UCSD-AML1 (cell line): Measurements from ENCODE around the gene STARD10.
A peak's percentile ranks its signal among the peaks of the same experiment; 100 is the strongest.
"Not testable (repeated sequence)": the region's sequence is repeated elsewhere in the genome, so short reads cannot be mapped to it uniquely, and the experiment has no call there.

Experiments
- DNase-seq: peaks from one replicate; lab custom pipeline; 2025; ENCODE audit not compliant: unreplicated experiment; lab: John Stamatoyannopoulos, UW

Gene STARD10

DNA sequence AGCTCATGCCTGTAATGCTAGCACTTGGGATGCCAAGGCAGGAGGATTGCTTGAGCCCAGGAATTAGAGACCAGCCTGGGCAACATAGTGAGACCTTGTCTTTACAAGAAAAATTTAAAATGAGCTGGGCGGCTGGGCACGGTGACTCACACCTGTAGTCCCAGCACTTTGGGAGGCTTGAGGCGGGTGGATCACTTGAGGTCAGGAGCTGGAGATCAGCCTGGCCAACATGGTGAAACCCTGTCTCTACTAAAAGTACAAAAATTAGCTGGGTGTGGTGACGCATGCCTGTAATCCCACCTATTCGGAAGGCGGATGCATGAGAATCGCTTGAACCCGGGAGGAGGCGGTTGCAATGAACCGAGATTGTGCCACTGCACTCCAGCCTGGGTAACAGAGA is 17.8 kb upstream of the STARD10 start:
- not testable (repeated sequence) for DNase-seq

- DNase-seq: no peak
Measured at GRCh38 chr11:72808331-72808798, 14.5 kb upstream of the STARD10 start.

GRCh38 chr11:72807792-72808191 is 13.9 kb upstream of the STARD10 start:
- DNase-seq: peak; percentile 50

- DNase-seq: no peak
Measured at GRCh38 chr11:72807021-72807693, 13.3 kb upstream of the STARD10 start.

DNA sequence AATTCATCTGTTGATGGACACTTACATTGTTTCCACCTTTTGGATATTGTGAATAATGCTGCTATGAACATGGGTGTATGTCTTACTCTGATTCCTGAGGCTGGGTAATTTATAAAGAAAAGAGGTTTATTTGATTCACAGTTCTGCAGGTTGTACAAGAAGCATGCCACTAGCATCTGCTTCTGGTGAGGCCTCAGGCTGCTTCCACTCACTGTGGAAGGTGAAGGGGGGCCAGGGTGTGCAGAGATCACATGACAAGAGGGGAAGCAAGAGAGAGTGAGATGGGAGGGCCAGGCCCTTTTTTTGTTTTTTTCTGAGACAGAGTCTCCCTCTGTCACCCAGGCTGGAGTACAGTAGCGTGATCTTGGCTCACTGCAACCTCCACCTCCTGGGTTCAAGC is 12.5 kb upstream of the STARD10 start:
- DNase-seq: not testable (repeated sequence)

GRCh38 chr11:72805216-72805615 is 11.4 kb upstream of the STARD10 start:
- no peak for DNase-seq

DNA sequence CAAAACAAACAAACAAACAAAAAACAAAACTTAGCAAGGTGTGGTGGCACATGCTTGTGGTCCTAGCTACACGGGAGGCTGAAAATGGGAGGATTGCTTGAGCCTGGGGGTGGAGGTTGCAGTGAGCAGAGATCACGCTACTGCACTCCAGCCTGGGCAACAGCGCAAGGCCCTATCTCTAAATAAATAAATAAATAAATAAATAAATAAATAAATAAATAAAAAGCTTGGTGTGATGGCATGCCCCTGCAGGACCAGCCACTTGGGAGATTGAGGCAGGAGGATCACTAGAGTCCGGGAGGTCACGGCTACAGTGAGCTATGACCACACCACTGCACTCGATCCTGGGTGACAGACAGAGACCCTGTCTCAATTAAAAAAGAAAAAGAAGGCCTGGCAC is 9.0 kb upstream of the STARD10 start:
- DNase-seq: no peak

GRCh38 chr11:72799441-72799840 is 5.6 kb upstream of the STARD10 start:
- no peak for DNase-seq

DNA sequence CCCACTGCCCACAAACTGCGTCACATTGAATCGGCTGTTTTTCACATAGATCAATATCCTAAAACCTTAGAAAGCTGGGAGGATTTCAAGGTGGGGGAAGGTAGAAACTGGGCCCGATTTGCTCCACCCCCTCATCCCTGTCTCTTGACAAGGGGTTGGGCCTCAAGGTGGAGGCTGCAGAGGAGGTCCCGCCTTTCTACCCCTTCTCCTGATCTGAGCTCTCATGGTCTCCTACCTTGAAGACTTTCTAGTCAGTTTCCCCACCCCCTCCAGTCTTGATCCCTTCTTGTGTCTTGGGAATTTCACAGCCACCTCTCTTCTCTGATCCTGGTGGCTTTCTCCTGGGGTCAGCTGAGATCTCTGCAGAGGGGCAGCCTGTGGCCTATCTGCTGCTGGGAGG is 4.5 kb upstream of the STARD10 start:
- DNase-seq: no peak

DNA sequence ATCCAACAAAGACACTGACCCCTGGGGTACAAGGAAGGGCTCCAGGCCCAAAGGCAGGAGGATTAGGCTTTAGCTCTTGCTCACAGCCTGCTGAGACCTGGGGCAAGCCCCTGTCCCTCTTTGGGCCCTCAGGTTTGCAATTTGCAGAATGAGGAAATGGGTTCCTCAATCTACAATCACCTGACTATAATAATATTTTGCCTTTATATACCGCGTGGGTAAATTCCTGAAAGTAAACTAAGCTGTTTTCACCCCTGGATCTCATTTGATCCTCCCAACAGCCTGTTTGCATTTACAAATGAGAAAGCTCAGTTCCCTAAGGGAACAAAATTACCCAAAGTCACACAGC is 797 bp downstream of the STARD10 start:
- DNase-seq: no peak

- no peak for DNase-seq
Measured at GRCh38 chr11:72792437-72793021, 1.3 kb downstream of the STARD10 start.

DNA sequence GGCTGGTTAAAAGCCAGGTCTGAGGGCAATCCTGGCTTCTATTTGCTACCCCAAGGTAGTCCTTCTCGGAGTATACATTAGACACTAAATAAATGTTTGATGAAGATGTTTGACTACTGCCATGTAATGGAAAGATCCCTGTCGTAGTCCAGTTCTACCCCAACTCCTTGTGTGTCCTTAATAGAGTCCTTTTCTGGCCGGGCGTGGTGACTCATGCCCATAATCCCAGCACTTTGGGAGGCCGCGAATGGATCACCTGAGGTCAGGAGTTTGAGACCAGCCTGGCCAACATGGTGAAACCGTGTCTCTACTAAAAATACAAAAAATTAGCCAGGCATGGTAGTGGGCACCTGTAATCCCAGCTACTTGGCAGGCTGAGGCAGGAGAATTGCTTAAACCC is 2.6 kb downstream of the STARD10 start:
- not testable (repeated sequence) for DNase-seq

DNA sequence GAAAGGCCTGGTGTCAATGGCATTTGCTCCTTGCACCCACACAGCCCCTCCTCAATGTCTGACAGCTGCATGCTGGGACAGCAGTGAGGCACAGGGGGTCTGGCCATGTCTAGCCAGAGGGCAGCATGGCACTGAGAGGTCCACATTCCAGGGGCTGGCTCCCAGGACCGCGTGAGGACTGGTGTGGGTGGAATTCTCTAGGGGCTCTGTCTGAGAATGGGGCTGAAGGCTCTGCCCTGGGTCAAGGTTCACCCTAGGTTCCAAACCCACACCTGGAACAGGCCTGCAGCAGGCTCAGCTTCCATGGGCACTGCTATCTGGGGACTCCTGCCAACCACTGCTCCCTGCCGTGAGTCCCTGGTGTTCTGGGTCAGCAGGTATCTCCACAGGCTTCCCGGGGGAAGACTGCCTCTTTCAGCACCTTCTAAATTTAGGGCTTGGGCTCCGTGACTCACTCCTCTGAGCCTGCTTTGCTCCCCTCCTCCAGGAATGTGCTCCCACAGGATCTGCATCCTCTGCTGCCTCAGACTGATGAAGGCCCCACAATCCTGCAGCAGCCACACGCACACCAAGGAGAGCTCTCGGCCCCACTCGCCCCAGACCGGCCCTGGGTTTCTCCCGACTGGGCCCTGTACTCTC is 4.2 kb downstream of the STARD10 start:
- DNase-seq: no peak

DNA sequence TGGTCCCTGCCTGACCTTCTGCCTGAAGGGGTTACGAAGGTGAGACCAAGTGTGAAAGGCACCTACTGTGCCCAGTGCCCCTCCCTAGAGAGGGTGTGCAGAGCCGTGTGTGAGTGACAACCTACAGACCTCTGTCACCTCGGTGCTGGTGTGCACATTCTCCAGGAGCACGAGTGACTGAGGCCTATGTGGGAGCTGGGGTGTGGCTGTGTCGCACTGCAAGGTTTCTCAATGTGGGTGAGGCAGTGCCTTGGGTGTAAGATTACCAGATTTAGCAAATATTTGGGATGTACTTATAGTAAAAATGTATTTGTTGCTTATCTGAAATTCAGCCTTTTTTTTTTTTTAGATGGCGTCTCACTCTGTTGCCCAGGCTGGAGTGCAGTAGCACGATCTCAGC is 5.6 kb downstream of the STARD10 start:
- no peak for DNase-seq

DNA sequence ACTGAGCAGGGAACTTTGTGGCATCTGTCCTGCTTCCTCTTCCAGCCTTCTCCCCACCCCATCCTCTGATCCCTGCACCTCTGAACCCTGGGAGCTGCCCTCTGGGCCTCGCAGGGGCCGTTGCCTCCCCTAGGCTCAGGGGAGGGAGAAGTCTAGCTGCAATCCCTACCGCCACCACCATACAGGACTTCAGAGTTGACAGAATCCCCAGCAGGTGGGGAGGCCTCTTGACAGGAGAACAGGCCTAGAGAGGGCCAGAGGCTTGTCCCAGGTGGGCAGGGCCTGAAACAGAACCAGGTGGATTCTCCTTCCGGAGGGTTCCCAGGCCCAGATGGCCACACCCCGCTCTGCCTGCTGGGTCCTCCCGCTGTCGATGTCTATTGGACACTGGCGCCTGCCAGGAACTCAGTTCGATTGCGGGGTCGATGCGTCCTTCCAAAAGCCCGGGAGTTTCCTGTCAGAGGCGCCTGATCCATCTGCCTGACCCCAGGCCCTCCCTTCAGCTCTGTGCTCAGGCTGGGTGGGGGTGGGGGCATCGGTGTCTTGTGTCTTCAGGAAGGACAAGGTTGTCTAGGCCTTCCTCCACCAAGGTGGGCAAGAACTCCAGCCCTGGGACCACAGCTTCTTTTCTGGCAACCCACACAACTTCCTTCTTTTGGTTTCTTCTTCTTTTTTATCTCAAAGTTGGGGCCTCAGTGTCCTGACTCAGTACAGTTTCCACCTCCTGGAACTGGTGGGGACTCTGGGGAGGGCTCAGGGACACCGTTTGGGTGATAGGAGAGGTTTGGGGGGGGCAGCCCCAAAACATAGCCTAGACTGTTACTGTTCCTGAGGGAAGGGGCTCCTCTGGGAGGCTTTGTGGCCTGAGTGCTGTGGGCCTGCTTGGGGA is 6.4 kb downstream of the STARD10 start:
- peak; percentile 64 for DNase-seq

DNA sequence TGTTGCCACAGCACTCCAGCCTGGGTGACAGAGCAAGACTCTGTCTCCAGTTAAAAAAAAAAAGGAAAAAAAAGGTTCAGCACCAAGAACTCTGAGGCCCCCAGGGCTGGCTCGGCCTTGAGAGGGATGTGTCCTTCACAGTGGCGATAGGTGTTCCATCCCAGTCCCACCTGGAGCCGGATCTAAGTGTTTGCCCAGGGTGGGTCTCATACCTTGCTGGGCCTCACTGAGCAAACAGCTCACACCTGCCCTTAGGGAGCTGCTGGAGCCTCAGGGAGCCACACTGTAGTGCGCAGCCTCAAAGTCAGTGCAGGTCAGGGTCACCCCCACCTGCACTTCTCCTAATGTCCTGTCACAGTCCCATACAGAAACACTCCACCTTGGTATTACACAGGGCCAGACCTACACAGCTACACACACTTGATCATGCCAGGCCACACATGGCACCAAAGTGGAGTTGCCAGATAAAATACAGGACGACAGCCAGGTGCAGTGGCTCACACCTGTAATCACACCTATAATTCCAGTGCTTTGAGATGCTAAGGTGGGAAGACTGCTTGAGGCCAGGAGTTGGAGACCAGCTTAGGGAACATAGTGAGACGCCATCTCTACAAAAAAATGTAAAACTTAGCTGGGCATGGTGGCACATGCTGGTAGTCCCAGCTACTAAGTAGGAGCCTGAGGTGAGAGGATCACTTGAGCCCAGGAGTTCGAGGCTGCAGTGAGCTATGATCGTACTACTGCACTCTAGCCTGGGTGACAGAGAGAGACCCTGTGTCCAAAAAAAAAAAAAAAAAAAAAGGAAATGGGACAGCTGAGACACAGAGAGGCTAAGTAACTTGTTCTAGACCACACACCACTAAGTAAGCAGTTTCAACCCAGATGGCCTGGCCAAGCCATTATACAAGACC is 7.3 kb downstream of the STARD10 start:
- no peak for DNase-seq

DNA sequence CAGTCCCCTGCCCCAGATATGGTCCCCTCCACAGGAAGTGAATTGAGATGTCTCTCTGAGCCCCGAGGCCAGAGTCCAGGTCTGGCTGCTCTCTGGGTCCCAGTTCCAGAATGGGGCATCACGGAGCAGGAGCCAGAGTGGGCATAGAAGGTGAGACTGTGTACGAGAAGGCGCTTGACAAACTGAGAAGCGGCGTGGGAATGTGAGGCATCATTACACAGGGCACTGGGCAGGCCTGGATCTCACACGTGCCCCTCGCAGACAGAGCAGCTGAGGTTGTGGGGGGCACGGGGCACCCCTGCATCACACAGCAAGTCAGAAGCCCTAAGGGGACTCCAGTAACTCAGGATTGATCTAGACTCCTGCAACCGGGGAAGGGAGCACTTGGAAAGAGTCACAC is 9.2 kb downstream of the STARD10 start:
- no peak for DNase-seq

GRCh38 chr11:72783144-72783905 is 10.5 kb downstream of the STARD10 start:
- DNase-seq: no peak

DNA sequence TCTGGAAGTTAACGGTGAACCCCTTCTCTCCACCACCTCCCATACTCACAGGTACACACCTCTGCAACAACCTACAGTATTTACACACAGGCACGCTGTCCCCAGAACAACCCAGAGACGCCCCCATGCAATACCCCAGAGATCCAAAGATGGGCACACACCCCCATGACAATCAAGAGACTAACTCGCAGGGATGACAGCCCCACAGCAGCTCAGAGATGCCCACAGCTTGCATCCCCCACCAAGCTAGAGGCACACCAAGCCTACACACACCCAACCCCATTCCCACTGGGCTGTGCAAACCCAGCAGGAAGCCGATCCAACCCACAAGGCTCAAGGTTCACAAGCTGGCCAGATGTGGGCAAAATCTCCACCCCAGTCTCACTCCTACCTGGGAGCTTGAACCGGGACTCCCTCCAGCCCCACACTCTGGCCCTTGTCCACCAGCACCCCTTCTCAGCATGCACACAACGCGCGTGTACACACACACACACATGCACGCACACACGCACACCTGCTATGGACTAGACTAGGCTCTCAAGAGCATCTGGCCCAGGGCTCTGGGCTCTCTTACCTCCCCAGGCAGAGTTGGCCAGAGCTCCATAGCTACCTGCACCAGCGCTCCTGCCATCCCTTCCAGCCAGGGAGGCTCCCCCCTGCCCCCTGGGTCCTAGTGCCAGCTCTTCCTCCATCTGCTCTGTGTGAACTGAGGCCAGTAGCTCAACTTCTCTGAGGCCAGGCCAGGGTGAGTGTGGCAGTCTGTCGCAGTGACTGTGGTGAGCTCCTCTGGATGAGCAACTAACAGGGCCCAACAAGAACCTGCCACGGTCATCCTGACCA is 11.5 kb downstream of the STARD10 start:
- DNase-seq: no peak
